ENCODE measurements around the gene FBLN1.

FBLN1 gene

GRCh38 chr22:45565973-45566372 lies 63.3 kb downstream of the FBLN1 start:
- no peak for DNase-seq (ENCODE audit: low read depth in 2 of 2)

GRCh38 chr22:45568213-45568612 lies 65.5 kb downstream of the FBLN1 start:
- DNase-seq (ENCODE audit: low read depth in 2 of 2), result no peak

GRCh38 chr22:45571089-45571488 lies 68.4 kb downstream of the FBLN1 start:
- no peak for DNase-seq (ENCODE audit: low read depth in 2 of 2)

- no peak for DNase-seq (ENCODE audit: low read depth in 2 of 2)
Observed at GRCh38 chr22:45572444-45572843, 69.8 kb downstream of the FBLN1 start.

- DNase-seq (ENCODE audit: low read depth in 2 of 2), result no peak
Observed at GRCh38 chr22:45574069-45574703, 71.5 kb downstream of the FBLN1 start.

- DNase-seq (ENCODE audit: low read depth in 2 of 2), result no peak
Observed at GRCh38 chr22:45575173-45575572, 72.5 kb downstream of the FBLN1 start.

GRCh38 chr22:45575607-45576272 lies 73.1 kb downstream of the FBLN1 start:
- DNase-seq (ENCODE audit: low read depth in 2 of 2), result no peak

GRCh38 chr22:45576273-45576625 lies 73.6 kb downstream of the FBLN1 start:
- DNase-seq (ENCODE audit: low read depth in 2 of 2), result no peak

GRCh38 chr22:45576730-45577464 lies 74.2 kb downstream of the FBLN1 start:
- no peak for DNase-seq (ENCODE audit: low read depth in 2 of 2)

- peak; percentile 33 to 57 for DNase-seq (ENCODE audit: low read depth in 2 of 2)
Observed at GRCh38 chr22:45577746-45578523, 75.3 kb downstream of the FBLN1 start.

GRCh38 chr22:45578524-45579147 lies 76.0 kb downstream of the FBLN1 start:
- DNase-seq (ENCODE audit: low read depth in 2 of 2), result no peak

- no peak for DNase-seq (ENCODE audit: low read depth in 2 of 2)
Observed at GRCh38 chr22:45579306-45579705, 76.6 kb downstream of the FBLN1 start.

- no peak for DNase-seq (ENCODE audit: low read depth in 2 of 2)
Observed at GRCh38 chr22:45579806-45580725, 77.4 kb downstream of the FBLN1 start.

- DNase-seq (ENCODE audit: low read depth in 2 of 2), result no peak
Observed at GRCh38 chr22:45580726-45581381, 78.2 kb downstream of the FBLN1 start.

- DNase-seq (ENCODE audit: low read depth in 2 of 2), result no peak
Observed at GRCh38 chr22:45581549-45582080, 78.9 kb downstream of the FBLN1 start.

- DNase-seq (ENCODE audit: low read depth in 2 of 2), result no peak
Observed at GRCh38 chr22:45582236-45582954, 79.7 kb downstream of the FBLN1 start.

GRCh38 chr22:45582955-45583320 lies 80.3 kb downstream of the FBLN1 start:
- no peak for DNase-seq (ENCODE audit: low read depth in 2 of 2)

GRCh38 chr22:45583504-45583903 lies 80.8 kb downstream of the FBLN1 start:
- DNase-seq (ENCODE audit: low read depth in 2 of 2), result no peak

GRCh38 chr22:45584121-45584570 lies 81.5 kb downstream of the FBLN1 start:
- DNase-seq (ENCODE audit: low read depth in 2 of 2), result no peak

Measured in stimulated activated CD8-positive, alpha-beta memory T cell treated with anti-CD3 and anti-CD28 coated beads, Interleukin-7, amount 100 ng/mL, for 4 hours (primary cell).